HuH-7 (cell line): Measurements from ENCODE around the gene SPOP.
A peak's percentile ranks its signal among the peaks of the same experiment; 100 is the strongest.
"Not testable (repeated sequence)": the region's sequence is repeated elsewhere in the genome, so short reads cannot be mapped to it uniquely, and the experiment has no call there.

Experiments used
- DNase-seq: peaks from one replicate; pipeline ENCODE4 v3.0.0; 2011; ENCODE audit warnings: low spot score

SPOP gene

DNA sequence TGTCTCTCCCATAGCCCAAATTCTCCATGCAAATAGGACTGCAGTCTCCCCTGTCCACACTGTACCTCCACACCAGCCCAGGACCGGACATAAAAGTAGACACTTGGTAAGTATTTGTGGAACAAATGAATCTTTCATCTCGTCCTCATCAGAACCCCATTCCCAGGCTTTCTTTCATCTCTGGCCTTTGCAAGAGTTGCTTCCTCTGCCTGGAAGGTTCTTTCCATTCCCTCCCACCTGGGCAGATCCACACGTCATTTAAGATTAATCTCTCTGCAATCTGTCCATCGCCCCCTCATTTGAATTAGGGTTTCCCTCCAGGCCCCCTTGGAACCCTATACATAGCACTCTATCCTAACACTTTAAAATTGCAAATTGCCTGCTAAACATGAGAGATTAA, 106.1 kb downstream of the SPOP start:
- no peak for DNase-seq

DNA sequence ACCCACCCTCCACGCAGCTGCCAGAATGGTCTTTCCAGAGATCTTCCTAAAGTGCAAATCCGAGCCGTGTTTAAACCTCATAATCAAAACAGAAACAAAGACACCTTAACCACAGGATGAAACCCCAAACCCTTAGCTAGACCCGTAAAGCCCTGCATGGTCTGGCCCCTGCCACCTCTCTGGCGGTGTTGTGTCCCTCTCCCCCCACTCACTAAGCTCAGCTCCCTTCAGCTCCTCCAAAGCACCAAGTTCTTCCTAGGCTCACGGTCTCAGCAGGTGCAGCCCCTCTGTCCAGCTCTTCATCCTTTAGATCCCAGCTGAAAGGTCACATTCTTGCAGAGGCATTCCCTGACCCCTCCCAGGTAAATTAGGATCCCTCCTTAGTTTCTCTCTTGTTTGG, 106.6 kb downstream of the SPOP start:
- no peak for DNase-seq

- no peak for DNase-seq
These were observed 107.2 kb downstream of the SPOP start for GRCh38 chr17:49570540-49571242.

DNA sequence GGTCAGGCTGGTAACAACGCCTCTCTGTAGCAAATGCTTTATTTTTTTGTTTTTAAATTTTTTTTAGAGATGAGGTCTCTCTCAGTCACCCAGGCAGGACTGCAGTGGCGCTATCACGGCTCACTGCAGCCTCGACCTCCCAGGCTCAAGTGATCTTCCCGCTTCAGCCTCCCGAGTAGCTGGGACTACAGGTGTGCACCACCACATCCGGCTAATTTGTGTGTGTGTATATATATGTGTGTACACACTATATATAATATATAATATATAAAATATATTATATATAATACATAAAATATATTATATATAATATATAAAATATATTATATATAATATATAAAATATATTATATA, 109.2 kb downstream of the SPOP start:
- not testable (repeated sequence) for DNase-seq

DNA sequence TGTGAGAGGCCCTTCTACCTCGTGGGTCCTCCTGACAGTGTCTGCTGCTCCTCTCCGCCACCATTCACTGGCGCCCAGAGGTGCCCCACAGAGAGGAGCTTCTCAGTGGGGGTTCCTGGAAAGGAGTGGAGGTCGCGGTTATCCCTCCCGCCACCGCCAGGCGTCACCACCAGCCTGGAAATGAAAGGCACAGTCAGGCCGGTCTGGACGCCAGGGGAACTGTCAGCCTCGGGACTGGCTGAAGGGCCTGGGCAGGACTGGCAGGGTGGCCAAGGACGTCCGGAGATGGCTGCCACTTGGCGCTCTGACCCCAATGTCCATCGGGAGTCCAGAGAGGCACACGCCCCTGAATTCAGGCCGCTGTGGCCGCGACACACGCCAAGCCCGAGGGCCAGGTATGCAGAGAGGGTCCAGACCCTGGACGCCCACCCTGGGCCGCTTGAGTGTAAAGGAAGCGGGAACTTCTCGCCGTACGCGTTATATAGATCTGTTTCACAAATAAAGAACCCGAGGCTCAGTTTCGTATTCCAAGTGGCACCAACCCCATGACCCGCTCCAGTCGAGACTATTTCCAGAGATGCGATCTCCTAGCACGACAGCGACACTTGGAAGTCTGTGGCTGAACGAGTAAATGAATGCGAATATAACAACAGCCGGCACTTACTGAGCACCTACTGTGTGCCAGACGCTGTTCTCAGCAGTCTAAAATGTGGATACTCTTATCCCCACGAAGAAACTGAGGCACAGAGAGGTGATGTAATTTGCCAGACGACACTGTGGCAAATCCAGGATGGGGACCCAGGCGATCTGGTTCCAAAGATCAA, 109.8 kb downstream of the SPOP start:
- peak; percentile 76 for DNase-seq

DNA sequence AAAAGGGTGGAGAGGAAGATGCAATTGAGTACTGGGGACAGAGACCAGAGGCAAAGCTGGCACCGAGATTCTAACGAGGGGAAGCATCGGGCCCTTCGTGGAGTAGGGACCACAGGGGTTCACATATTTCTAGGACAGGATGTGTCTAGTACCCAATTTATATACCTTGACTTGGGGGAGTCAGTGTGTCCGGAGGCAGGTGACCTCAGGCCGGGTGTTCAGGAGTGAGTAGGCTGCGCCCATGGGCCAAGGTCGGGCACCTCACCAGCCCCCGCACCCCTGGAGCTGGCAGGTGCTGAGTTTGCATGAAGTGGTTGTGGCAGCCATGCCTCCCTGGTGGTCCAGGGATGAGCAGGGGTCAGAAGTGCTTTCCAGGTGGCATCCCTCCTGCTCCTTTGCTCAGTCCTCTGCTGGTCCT, 110.8 kb downstream of the SPOP start:
- DNase-seq: no peak

GRCh38 chr17:49566668-49567071, 111.2 kb downstream of the SPOP start:
- DNase-seq: no peak

DNA sequence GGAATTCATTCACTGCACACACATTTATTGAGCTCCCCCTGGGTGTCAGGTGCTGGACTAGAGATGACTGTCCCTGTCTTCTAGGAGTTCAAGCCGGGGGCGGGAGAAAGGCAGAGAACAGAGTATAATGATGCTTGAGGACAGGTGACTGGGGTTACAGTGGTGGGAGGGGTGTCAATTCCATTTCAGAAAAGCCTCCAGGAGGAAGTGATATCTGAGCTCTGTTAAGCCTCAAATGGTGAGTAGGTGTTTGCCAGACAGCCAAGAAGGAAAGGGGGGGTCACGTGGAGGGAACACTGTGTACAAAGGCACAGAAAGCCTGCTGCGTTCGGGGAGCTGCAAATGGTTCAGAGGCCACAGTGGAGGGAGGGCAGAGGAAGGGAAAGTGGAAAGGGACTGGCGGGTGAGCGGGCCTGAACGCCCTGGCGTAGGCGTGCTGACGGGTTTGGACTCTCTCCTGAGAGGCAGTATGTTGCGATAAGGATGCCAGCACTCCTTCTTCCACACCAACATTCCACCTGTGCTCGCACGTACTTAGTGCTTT, 111.9 kb downstream of the SPOP start:
- no peak for DNase-seq

DNA sequence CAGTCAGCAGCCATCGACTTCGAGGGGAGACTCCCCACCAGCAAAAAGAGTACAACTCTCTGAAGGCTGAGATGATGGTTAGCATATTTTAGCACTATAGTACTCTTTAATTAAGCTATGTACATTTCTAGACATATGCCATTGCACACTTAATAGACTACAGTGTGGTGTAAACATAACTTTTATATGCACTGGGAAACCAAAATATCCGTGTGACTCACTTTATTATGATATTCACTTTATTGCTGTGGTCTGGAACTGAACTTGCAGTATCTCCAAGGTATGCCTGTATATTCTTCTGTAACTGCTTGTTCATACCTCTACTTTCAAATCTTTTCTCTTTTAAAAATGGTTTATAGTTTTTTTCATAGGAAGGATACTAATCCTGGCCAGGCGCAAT, 113.3 kb downstream of the SPOP start:
- no peak for DNase-seq

GRCh38 chr17:49557312-49558024, 120.4 kb downstream of the SPOP start:
- peak; percentile 68 for DNase-seq

DNA sequence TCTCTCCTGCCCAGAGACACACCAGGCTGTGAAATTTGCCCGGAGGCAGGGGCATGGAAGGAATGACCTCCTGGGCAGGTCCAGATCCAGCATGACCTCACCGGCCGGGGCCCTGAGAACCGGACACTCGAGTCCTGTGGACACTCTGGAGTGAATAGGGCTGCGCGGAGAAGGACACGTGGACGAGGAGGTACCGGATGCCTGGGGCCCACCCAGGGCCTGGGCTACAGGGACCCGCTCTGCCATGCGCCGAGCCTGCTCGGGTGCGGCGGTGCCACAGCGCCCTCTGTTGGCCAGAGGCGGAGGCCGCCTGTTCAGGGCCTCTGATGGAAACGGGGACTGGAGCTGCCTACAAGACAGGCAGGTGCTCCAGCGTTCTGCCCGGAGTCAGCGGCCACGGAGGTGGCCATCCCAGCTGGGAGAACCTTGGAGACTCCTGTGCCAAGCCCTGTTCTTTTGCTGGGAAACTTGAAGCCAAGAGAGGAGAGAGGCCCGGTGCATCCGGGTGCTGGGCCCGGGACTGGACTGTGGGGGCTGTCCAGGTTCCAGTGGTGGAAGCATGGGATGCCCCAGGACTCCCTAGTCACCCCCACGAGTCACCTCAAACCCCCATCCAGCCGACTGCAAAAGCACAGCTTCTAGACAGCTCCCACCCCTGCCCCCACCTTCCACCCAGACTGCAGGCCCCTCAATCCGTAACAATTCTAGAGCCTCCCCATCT, 121.5 kb downstream of the SPOP start:
- peak; percentile 91 for DNase-seq

GRCh38 chr17:49555495-49556222, 122.2 kb downstream of the SPOP start:
- no peak for DNase-seq

DNA sequence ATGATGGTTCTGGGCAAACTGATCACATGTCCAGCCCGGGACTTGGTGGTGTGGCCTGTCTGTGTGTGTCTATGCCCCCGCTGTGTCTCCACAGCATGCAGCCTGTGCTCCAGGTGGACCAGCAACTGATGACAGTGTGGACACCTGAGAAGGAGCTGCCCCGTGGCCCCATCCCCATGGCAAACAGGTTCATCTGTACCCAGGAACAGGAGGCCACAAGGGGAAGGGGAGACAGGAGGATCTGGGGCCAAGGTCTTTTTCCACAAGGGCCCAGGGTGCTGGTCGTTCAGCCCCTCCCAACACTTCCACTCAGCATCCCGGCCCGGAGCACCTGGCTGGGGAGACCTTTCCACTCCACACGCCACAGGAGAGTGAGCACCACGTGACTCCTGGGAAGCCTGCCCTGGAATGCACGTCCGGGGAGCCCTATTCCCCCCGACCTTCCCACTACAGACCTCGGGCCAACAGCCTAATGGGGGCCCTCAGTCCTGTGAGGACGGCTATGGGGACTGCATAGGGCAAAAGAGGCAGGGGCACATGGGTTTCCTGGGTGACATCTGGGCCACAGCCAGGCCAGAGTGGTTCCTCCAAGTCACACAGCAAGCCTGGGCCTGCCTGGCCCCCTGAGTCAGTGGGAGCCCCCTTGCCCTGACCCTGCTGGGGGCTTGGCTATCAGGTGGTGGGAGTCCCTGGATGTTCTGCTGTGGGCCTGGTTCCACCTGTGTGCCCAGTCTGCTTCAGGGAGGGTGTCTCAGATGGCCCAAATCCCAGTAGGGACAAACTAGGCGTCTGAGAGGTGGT, 123.0 kb downstream of the SPOP start:
- no peak for DNase-seq

DNA sequence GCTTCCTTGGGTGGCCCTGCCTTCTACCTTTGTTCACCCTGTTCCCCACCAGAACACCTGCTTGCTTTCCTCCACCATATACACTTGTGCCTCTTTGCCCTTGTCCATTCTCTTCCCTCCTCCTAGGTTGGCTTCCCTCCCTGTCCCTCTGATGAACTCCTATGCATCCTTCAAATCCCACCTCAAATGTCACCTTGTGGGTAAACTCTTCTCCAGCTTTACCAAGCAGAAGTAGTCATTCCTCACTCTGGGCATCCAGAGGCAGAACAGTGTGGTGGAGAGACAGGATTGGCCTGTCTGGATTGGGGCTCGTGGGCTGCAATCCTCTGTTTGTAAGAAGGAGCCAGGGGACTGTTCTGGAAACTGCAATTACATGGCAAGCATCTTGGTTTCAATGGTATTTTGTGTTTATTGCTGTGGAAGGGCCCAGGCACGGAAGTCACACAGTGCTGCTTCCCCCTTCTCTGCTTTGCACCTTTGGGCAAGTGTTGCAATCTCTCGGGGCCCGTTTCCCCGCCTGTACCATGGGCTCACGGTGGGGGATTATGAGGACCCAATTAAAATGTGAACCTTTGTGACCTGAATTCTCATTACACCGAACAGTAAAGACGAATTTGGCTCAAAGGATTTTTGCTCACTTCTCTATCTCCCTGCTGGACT, 124.1 kb downstream of the SPOP start:
- DNase-seq: no peak

- peak; percentile 2 for DNase-seq
These were observed 125.7 kb downstream of the SPOP start for GRCh38 chr17:49552070-49552751.

- no peak for DNase-seq
These were observed 126.5 kb downstream of the SPOP start for GRCh38 chr17:49551221-49552069.

DNA sequence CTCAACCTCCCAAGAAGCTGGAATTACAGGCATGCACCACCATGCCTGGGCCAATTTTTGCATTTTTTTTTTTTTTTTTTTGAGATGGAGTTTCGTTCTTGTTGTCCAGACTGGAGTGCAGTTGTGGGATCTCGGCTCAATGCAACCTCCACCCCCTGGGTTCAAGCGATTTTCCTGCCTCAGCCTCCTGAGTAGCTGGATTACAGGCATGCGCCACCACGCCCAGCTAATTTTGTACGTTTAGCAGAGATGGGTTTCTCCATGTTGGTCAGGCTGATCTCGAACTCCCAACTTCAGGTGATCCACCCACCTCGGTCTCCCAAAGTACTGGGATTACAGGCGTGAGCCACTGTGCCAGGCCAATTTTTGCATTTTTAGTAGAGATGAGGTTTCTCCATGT, 127.1 kb downstream of the SPOP start:
- DNase-seq: not testable (repeated sequence)
